H9 (cell line): ENCODE data around the gene CNGA2. TPM values are rescaled to one million over a fixed set of nuclear protein-coding genes. Genes with fewer than 3 reads are reported as not detected.

Source experiments
- DNase-seq: peaks from one replicate; pipeline ENCODE4 v3.0.0-alpha.2; 2017
- H2AFZ ChIP-seq: one replicate; pipeline ENCODE4 v1.6.1; 2013; ENCODE audit warnings: mild to moderate bottlenecking, low read length, control low read depth, moderate library complexity
- H2AK5ac ChIP-seq: 2 replicates; pipeline ENCODE4 v1.6.1; 2013; ENCODE audit warnings: low read length, control low read depth, mixed read lengths; ENCODE audit not compliant: insufficient read length
- H2BK120ac ChIP-seq: one replicate; pipeline ENCODE4 v1.6.1; 2013; ENCODE audit warnings: low read depth, mild to moderate bottlenecking, low read length, control low read depth, inconsistent platforms; ENCODE audit not compliant: poor library complexity, severe bottlenecking
- H2BK12ac ChIP-seq: 2 replicates; pipeline ENCODE4 v1.6.1; 2013; ENCODE audit warnings: low read length, control low read depth, mixed read lengths, low read depth; ENCODE audit not compliant: insufficient read length
- H2BK15ac ChIP-seq: 2 replicates; pipeline ENCODE4 v1.6.1; 2013; ENCODE audit warnings: low read depth, low read length, control low read depth
- H2BK20ac ChIP-seq: one replicate; pipeline ENCODE4 v1.6.1; 2013; ENCODE audit warnings: low read depth, mild to moderate bottlenecking, low read length, control low read depth, inconsistent platforms; ENCODE audit not compliant: poor library complexity, severe bottlenecking
- H2BK5ac ChIP-seq: 2 replicates; pipeline ENCODE4 v1.6.1; 2013; ENCODE audit warnings: low read length, control low read depth, mixed read lengths; ENCODE audit not compliant: insufficient read length
- H3K14ac ChIP-seq: 2 replicates; pipeline ENCODE4 v1.6.1; 2013; ENCODE audit warnings: low read length, control low read depth; ENCODE audit not compliant: insufficient read depth
- H3K18ac ChIP-seq: 2 replicates; pipeline ENCODE4 v1.6.1; 2013; ENCODE audit warnings: low read depth, mild to moderate bottlenecking, mixed read lengths, low read length, control low read depth; ENCODE audit not compliant: insufficient read length
- H3K23ac ChIP-seq: 2 replicates; pipeline ENCODE4 v1.6.1; 2013; ENCODE audit warnings: low read length, control low read depth, mixed read lengths, low read depth; ENCODE audit not compliant: insufficient read length
- H3K23me2 ChIP-seq: 2 replicates; pipeline ENCODE4 v1.6.1; 2013; ENCODE audit warnings: low read depth, mild to moderate bottlenecking, mixed read lengths, low read length, control low read depth; ENCODE audit not compliant: insufficient read length, poor library complexity, severe bottlenecking
- H3K27ac ChIP-seq: 2 replicates; pipeline ENCODE4 v1.5.1; 2013; ENCODE audit warnings: low read length, control low read depth, mixed read lengths, low read depth; ENCODE audit not compliant: insufficient read length
- H3K27me3 ChIP-seq: 2 replicates; pipeline ENCODE4 v1.6.1; 2013; ENCODE audit warnings: low read length, control low read depth, inconsistent platforms; ENCODE audit not compliant: insufficient read depth
- H3K4ac ChIP-seq: 2 replicates; pipeline ENCODE4 v1.6.1; 2013; ENCODE audit warnings: low read depth, mild to moderate bottlenecking, control low read depth, inconsistent platforms, low read length, moderate library complexity
- H3K4me1 ChIP-seq: 2 replicates; pipeline ENCODE4 v1.6.1; 2013; ENCODE audit warnings: low read length, control low read depth, inconsistent platforms; ENCODE audit not compliant: insufficient read depth
- H3K4me2 ChIP-seq: 2 replicates; pipeline ENCODE4 v1.6.1; 2013; ENCODE audit warnings: low read length, control low read depth, mixed read lengths; ENCODE audit not compliant: insufficient read length, insufficient read depth
- H3K56ac ChIP-seq: 2 replicates; pipeline ENCODE4 v1.6.1; 2013; ENCODE audit warnings: low read depth, mild to moderate bottlenecking, mixed read lengths, low read length, control low read depth; ENCODE audit not compliant: insufficient read length
- H3K79me1 ChIP-seq: 2 replicates; pipeline ENCODE4 v1.6.1; 2013; ENCODE audit warnings: low read depth, mild to moderate bottlenecking, moderate library complexity, low read length, control low read depth, inconsistent platforms; ENCODE audit not compliant: insufficient read depth, poor library complexity, severe bottlenecking
- H3K79me2 ChIP-seq: 2 replicates; pipeline ENCODE4 v1.6.1; 2013; ENCODE audit warnings: low read length, control low read depth, inconsistent platforms; ENCODE audit not compliant: insufficient read depth
- H3K9ac ChIP-seq: 2 replicates; pipeline ENCODE4 v1.6.1; 2013; ENCODE audit warnings: low read length, control low read depth, mixed read lengths; ENCODE audit not compliant: insufficient read length; ENCODE audit errors: extremely low read depth
- H3K9me3 ChIP-seq: one replicate; pipeline ENCODE4 v1.6.1; 2013; ENCODE audit warnings: low read depth, low read length, inconsistent platforms; ENCODE audit not compliant: control insufficient read depth
- H3T11ph ChIP-seq: one replicate; pipeline ENCODE4 v1.6.1; 2013; ENCODE audit warnings: mild to moderate bottlenecking, low read length, control low read depth, inconsistent platforms
- H4K20me1 ChIP-seq: one replicate; pipeline ENCODE4 v1.6.1; 2013; ENCODE audit not compliant: control insufficient read depth, insufficient read length, insufficient read depth
- H4K5ac ChIP-seq: 2 replicates; pipeline ENCODE4 v1.6.1; 2013; ENCODE audit warnings: low read depth, mild to moderate bottlenecking, mixed read lengths, low read length, control low read depth; ENCODE audit not compliant: insufficient read length
- H4K8ac ChIP-seq: replicated peaks from 2 replicates; pipeline ENCODE4 v1.6.1; 2013; ENCODE audit warnings: low read length, control low read depth, mixed read lengths, low read depth; ENCODE audit not compliant: insufficient read length
- H4K91ac ChIP-seq: 2 replicates; pipeline ENCODE4 v1.6.1; 2013; ENCODE audit warnings: low read depth, mild to moderate bottlenecking, moderate library complexity, mixed read lengths, low read length, control low read depth; ENCODE audit not compliant: insufficient read length
- H3K27ac Mint-ChIP-seq, 3 experiments: 2 replicates in 2 of 3; 3 replicates in 1 of 3; pipeline ENCODE4 v1.8.0; 2020 to 2021; ENCODE audit warnings: mixed read lengths in 3 of 3, mild to moderate bottlenecking in 1 of 3, moderate library complexity in 1 of 3
- H3K27me3 Mint-ChIP-seq: 2 replicates; pipeline ENCODE4 v1.8.0; 2021; ENCODE audit warnings: low read depth, mild to moderate bottlenecking, moderate library complexity, mixed read lengths
- H3K36me3 Mint-ChIP-seq, 3 experiments: 2 replicates in 2 of 3; 3 replicates in 1 of 3; pipeline ENCODE4 v1.8.0; 2020 to 2021; ENCODE audit warnings: low read depth in 3 of 3, mixed read lengths in 3 of 3; ENCODE audit not compliant: insufficient read depth in 1 of 3
- H3K4me1 Mint-ChIP-seq, 2 experiments: 2 replicates each; pipeline ENCODE4 v1.8.0; 2020; ENCODE audit warnings: mixed read lengths in 2 of 2
- H3K4me3 Mint-ChIP-seq, 2 experiments: 2 replicates in 1 of 2; 3 replicates in 1 of 2; pipeline ENCODE4 v1.8.0; 2020 to 2021; ENCODE audit warnings: mild to moderate bottlenecking in 2 of 2, mixed read lengths in 2 of 2, moderate library complexity in 1 of 2
- H3K9me3 Mint-ChIP-seq, 2 experiments: 2 replicates in 1 of 2; 3 replicates in 1 of 2; pipeline ENCODE4 v1.8.0; 2020; ENCODE audit warnings: mild to moderate bottlenecking in 2 of 2, mixed read lengths in 2 of 2, moderate library complexity in 1 of 2
- CTCF ChIP-seq: fragments of 200-600 bp; sonication (generic); conservative IDR thresholded peaks from 3 replicates; pipeline ENCODE4 v1.8.0; 2021; ENCODE audit warnings: antibody characterized with exemption, mild to moderate bottlenecking
- WGBS: extraction: QIAGEN DNeasy Blood & Tissue Kit; methylation state at CpG from one replicate; pipeline ENCODE4 v1.1.7; 2013; ENCODE audit warnings: missing lambda C conversion rate, low lambda C conversion rate, mixed read lengths; ENCODE audit not compliant: insufficient read length; ENCODE audit errors: extremely low coverage; 5-methylcytosine and 5-hydroxymethylcytosine counted together
- total RNA-seq: library from RNA; stranded (reverse); gene quantifications from 2 replicates; pipeline ENCODE4 v1.2.1, GENCODE V29; 2021

Gene CNGA2
- total RNA-seq, 1 experiment from 2014 or later, result not detected

- DNase-seq, result no peak
- Mint-ChIP-seq H3K4me1 (peaks cover 8 to 11% of the 10 kb centered on the region in 2 experiments), H3K4me3 (no peak overlapping the region), H3K27ac (no peak overlapping the region), H3K36me3 (peaks cover 0 to 1% (median 0%) of the 10 kb centered on the region in 3 experiments; a peak in 4 of 7 replicates), H3K9me3 (peaks cover 70 to 81% of the 10 kb centered on the region in 2 experiments), H3K27me3 (peaks cover 20% of the 10 kb centered on the region)
- Histone ChIP-seq H3K56ac (no peak overlapping the region), H2BK20ac (no peak overlapping the region), H4K20me1 (no peaks in the 10 kb centered on the region), H2BK120ac (no peak overlapping the region), H3K79me1 (no peaks in the 10 kb centered on the region), H2AFZ (no peak overlapping the region), H3K4me1 (no peaks in the 10 kb centered on the region; the same call in 1 of the 2 replicates), H3K4me2 (no peak overlapping the region), H3K9me3 (peaks cover 60% of the 10 kb centered on the region), H2BK5ac (no peak overlapping the region), H3K27me3 (no peaks in the 10 kb centered on the region), H3T11ph (no peak overlapping the region), H3K4ac (no peak overlapping the region), H2BK12ac (no peak overlapping the region), H2AK5ac (no peak overlapping the region), H3K23me2 (no peaks in the 10 kb centered on the region), H3K9ac (no peak overlapping the region), H3K79me2 (no peaks in the 10 kb centered on the region), H3K27ac (no peak overlapping the region), H4K91ac (no peak overlapping the region), H4K5ac (no peak overlapping the region), H2BK15ac (no peak overlapping the region), H3K14ac (no peak overlapping the region), H3K23ac (no peak overlapping the region), H4K8ac (no peak overlapping the region), H3K18ac (no peak overlapping the region)
- no peak for TF ChIP-seq CTCF
- no CpG with 5 or more reads among the region's 16 CpGs for WGBS
These were observed 34.0 kb upstream of the CNGA2 start for GRCh38 chrX:151700581-151700980.
